Suprapubic skin (tissue), 4 donors: ENCODE measurements around the gene ALDH16A1. TPM values are rescaled to one million over a fixed set of nuclear protein-coding genes. Genes with fewer than 3 reads are reported as not detected.
A peak's percentile ranks its signal among the peaks of the same experiment; 100 is the strongest.

Experiments used
- DNase-seq, 2 donors: peaks; one replicate each; pipeline ENCODE4 v3.0.0-alpha.2; 2019; ENCODE audit warnings: low spot score in 2 of 2
- H3K27ac ChIP-seq: fragments of 200-600 bp; sonication (generic); one replicate; pipeline ENCODE4 v1.5.1; 2019
- H3K27me3 ChIP-seq: fragments of 200-600 bp; sonication (generic); one replicate; pipeline ENCODE4 v1.5.1; 2019
- H3K36me3 ChIP-seq: fragments of 200-600 bp; sonication (generic); one replicate; pipeline ENCODE4 v1.5.1; 2019
- H3K4me1 ChIP-seq: fragments of 200-600 bp; sonication (generic); one replicate; pipeline ENCODE4 v1.5.1; 2019
- H3K4me3 ChIP-seq: fragments of 200-600 bp; sonication (generic); one replicate; pipeline ENCODE4 v1.5.1; 2019; ENCODE audit warnings: mild to moderate bottlenecking
- H3K9me3 ChIP-seq: fragments of 200-600 bp; sonication (generic); one replicate; pipeline ENCODE4 v1.5.1; 2019
- EP300 ChIP-seq: sonication (generic); formaldehyde crosslinking; IDR thresholded peaks from one replicate; pipeline ENCODE4 v1.6.1; 2017; ENCODE audit warnings: antibody characterized with exemption
- POLR2A ChIP-seq, 2 donors: fragments of 450-650 bp; IDR thresholded peaks; one replicate each; pipeline ENCODE4 v1.6.1; 2017; ENCODE audit warnings: antibody characterized with exemption in 2 of 2, mild to moderate bottlenecking in 2 of 2, moderate library complexity in 2 of 2
- POLR2AphosphoS5 ChIP-seq, 3 donors: sonication (generic); formaldehyde crosslinking; IDR thresholded peaks; one replicate each; pipeline ENCODE4 v1.6.1; 2017; ENCODE audit warnings: antibody characterized with exemption in 3 of 3
- WGBS: methylation state at CpG from one replicate; pipeline ENCODE4 v1.1.5; 2018; 5-methylcytosine and 5-hydroxymethylcytosine counted together
- total RNA-seq, 4 donors: library from RNA; depleted of rRNA; stranded (reverse); fragments of >200 nt; gene quantifications; one replicate each; pipeline ENCODE4 v1.1.0, GENCODE V29; 2016
- TF ChIP-seq, protein P1 (sequence below), 2 donors: fragments of 200-600 bp in 1 of 2; fragments of 450-650 bp in 1 of 2; sonication (generic) in 1 of 2; IDR thresholded peaks; one replicate each; pipeline ENCODE4 v1.5.1; 2016 to 2019; ENCODE audit warnings: antibody characterized with exemption in 2 of 2, mild to moderate bottlenecking in 1 of 2, moderate library complexity in 1 of 2

ALDH16A1 gene
- total RNA-seq, 4 donors from 2014 or later, result 21.7 to 47.7 (median 35.9) TPM

DNA sequence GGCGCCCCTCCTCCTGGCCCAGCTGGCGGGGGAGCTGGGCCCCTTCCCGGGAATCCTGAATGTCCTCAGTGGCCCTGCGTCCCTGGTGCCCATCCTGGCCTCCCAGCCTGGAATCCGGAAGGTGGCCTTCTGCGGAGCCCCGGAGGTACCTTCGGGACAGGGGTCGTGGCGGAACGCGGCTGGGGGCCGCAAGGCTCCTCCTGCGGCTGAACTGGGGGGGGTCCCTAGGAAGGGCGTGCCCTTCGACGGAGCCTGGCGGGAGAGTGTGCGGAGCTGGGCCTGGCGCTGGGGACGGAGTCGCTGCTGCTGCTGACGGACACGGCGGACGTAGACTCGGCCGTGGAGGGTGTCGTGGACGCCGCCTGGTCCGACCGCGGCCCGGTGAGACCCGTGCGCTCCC lies 8.6 kb downstream of the ALDH16A1 start:
- H3K4me3 ChIP-seq, result no peak overlapping the region
- peaks cover 51% of the 10 kb centered on the region for H3K36me3 ChIP-seq
- H3K9me3 ChIP-seq, result no peaks in the 10 kb centered on the region
- TF ChIP-seq EP300 (no peak), POLR2A (IDR thresholded peaks at IDR 0.05) (no peak), POLR2AphosphoS5 (IDR thresholded peaks at IDR 0.05) (no peak)
- TF ChIP-seq, protein P1, sequence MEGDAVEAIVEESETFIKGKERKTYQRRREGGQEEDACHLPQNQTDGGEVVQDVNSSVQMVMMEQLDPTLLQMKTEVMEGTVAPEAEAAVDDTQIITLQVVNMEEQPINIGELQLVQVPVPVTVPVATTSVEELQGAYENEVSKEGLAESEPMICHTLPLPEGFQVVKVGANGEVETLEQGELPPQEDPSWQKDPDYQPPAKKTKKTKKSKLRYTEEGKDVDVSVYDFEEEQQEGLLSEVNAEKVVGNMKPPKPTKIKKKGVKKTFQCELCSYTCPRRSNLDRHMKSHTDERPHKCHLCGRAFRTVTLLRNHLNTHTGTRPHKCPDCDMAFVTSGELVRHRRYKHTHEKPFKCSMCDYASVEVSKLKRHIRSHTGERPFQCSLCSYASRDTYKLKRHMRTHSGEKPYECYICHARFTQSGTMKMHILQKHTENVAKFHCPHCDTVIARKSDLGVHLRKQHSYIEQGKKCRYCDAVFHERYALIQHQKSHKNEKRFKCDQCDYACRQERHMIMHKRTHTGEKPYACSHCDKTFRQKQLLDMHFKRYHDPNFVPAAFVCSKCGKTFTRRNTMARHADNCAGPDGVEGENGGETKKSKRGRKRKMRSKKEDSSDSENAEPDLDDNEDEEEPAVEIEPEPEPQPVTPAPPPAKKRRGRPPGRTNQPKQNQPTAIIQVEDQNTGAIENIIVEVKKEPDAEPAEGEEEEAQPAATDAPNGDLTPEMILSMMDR (IDR thresholded peaks at IDR 0.05), result no peak
- no peak for DNase-seq
- H3K4me1 ChIP-seq, result peaks cover 8% of the 10 kb centered on the region
- H3K27ac ChIP-seq, result no peak overlapping the region
- WGBS, result 98% methylated on average over 25 of the region's 37 CpGs
- H3K27me3 ChIP-seq, result no peaks in the 10 kb centered on the region

DNA sequence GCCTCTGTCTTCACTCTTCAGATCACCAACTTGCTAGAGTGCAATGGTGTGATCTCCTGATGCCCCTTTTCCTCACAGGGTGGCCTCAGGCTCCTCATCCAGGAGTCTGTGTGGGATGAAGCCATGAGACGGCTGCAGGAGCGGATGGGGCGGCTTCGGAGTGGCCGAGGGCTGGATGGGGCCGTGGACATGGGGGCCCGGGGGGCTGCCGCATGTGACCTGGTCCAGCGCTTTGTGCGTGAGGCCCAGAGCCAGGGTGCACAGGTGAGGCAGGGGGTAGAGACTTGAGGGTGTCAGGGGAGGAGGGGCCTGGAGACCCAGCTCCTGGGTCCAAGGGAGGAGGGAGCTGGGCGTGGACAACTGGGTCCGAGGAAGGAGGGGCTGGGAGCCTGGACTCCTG lies 9.5 kb downstream of the ALDH16A1 start:
- Histone ChIP-seq H3K4me1 (peaks cover 8% of the 10 kb centered on the region), H3K4me3 (no peak overlapping the region), H3K27me3 (no peaks in the 10 kb centered on the region), H3K9me3 (no peaks in the 10 kb centered on the region), H3K27ac (no peak overlapping the region), H3K36me3 (peaks cover 51% of the 10 kb centered on the region)
- DNase-seq, result no peak
- 79% methylated on average over 7 of the region's 12 CpGs for WGBS
- TF ChIP-seq, protein P1 (IDR thresholded peaks at IDR 0.05), result no peak
- no peak for TF ChIP-seq EP300
- no peak for TF ChIP-seq POLR2AphosphoS5 (IDR thresholded peaks at IDR 0.05)
- no peak for TF ChIP-seq POLR2A (IDR thresholded peaks at IDR 0.05)

DNA sequence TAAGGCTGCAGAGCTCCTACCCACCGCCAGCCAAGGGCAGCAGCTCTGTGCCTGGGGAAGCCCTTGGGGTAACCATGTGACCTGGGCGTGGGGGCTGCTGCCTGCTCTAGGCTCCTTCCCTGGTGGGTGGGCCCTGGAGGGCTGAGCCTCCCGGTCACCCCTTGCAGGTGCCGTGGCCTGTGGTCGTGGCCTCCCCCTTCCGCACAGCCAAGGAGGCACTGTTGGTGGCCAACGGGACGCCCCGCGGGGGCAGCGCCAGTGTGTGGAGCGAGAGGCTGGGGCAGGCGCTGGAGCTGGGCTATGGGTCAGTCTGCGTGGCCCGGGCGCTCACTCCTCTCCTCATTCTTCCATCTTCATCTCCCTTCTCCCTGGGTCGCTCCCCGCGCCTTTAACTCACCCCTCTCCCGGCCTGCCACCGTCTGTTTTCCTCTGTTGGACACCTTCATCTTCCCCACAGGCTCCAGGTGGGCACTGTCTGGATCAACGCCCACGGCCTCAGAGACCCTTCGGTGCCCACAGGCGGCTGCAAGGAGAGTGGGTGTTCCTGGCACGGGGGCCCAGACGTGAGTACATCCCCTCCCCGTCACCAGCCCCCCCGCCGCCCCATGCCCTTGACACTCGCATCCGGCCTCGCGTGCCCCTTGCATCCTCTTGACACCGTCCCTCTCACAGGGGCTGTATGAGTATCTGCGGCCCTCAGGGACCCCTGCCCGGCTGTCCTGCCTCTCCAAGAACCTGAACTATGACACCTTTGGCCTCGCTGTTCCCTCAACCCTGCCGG lies 11.1 kb downstream of the ALDH16A1 start:
- peaks cover 51% of the 10 kb centered on the region for H3K36me3 ChIP-seq
- H3K9me3 ChIP-seq, result no peaks in the 10 kb centered on the region
- DNase-seq, result no peak
- no peak overlapping the region for H3K27ac ChIP-seq
- H3K4me3 ChIP-seq, result no peak overlapping the region
- H3K27me3 ChIP-seq, result no peaks in the 10 kb centered on the region
- TF ChIP-seq EP300, result no peak
- TF ChIP-seq POLR2A (IDR thresholded peaks at IDR 0.05), result no peak
- TF ChIP-seq, protein P1 (IDR thresholded peaks at IDR 0.05), result no peak
- TF ChIP-seq POLR2AphosphoS5 (IDR thresholded peaks at IDR 0.05), result no peak
- 91% methylated on average over 35 of the region's 39 CpGs for WGBS
- peaks cover 16% of the 10 kb centered on the region for H3K4me1 ChIP-seq

DNA sequence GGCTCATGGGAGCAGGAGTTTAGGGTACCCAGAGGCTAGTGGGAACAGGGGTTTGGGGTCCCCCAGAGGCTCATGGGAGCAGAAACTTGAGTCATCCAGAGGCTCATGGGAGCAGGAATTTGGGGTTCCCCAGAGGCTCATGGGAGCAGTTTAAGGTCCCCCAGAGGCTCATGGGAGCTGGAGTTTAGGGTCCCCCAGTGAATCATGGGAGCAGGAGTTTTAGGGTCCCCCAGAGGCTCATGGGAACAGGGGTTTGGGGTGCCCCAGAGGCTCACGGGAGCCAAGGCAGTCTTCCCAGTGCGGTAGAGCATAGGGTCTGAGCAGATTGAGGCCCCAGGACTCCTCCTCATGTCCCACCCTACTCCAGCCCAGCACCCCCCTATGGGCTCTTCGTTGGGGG lies 12.3 kb downstream of the ALDH16A1 start:
- DNase-seq, result no peak
- TF ChIP-seq EP300, result no peak
- H3K9me3 ChIP-seq, result no peaks in the 10 kb centered on the region
- peaks cover 40% of the 10 kb centered on the region for H3K36me3 ChIP-seq
- H3K4me3 ChIP-seq, result no peak overlapping the region
- 100% methylated on average over 3 of the region's 3 CpGs for WGBS
- H3K27ac ChIP-seq, result no peak overlapping the region
- no peaks in the 10 kb centered on the region for H3K27me3 ChIP-seq
- H3K4me1 ChIP-seq, result peaks cover 28% of the 10 kb centered on the region

DNA sequence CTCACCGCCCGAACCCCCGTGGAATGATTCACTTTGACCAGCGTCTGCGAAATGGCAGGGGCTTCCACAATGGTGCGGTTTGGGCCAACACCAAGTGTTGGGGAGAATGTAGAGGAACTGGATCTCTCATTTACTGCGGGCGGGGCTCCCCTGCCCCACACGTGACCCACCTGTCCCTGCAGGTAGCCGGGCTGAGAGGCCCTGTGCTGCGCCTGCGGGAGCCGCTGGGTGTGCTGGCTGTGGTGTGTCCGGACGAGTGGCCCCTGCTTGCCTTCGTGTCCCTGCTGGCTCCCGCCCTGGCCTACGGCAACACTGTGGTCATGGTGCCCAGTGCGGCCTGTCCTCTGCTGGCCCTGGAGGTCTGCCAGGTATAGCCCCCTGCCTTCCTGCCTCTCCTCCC lies 15.2 kb downstream of the ALDH16A1 start:
- no peak for DNase-seq
- TF ChIP-seq POLR2AphosphoS5 (IDR thresholded peaks at IDR 0.05), result no peak
- no peak for TF ChIP-seq EP300
- TF ChIP-seq POLR2A (IDR thresholded peaks at IDR 0.05), result no peak
- TF ChIP-seq, protein P1 (IDR thresholded peaks at IDR 0.05), result no peak
- WGBS, result 44% methylated on average over 17 of the region's 19 CpGs
- H3K4me3 ChIP-seq, result peak overlapping the region; percentile 27
- peak overlapping the region; percentile 93 for H3K27ac ChIP-seq
- H3K4me1 ChIP-seq, result peaks cover 29% of the 10 kb centered on the region
- H3K27me3 ChIP-seq, result no peaks in the 10 kb centered on the region
- no peaks in the 10 kb centered on the region for H3K9me3 ChIP-seq
- peaks cover 31% of the 10 kb centered on the region for H3K36me3 ChIP-seq
